Ishikawa (cell line): ENCODE measurements around the gene RXRB.

ENCODE experiments used
- CEBPB ChIP-seq: IDR thresholded peaks from 2 replicates; pipeline ENCODE4 v1.6.1; 2012
- CREB1 ChIP-seq: IDR thresholded peaks from 2 replicates; pipeline ENCODE4 v1.6.1; 2012; ENCODE audit warnings: low read depth
- EGR1 ChIP-seq: IDR thresholded peaks from 2 replicates; pipeline ENCODE4 v1.6.1; 2012
- EP300 ChIP-seq: IDR thresholded peaks from 2 replicates; pipeline ENCODE4 v1.6.1; 2012; ENCODE audit warnings: borderline replicate concordance
- FOXM1 ChIP-seq: IDR thresholded peaks from 2 replicates; pipeline ENCODE4 v1.6.1; 2012; ENCODE audit warnings: low read depth, borderline replicate concordance
- MAX ChIP-seq: IDR thresholded peaks from 2 replicates; pipeline ENCODE4 v1.6.1; 2012
- NFIC ChIP-seq: IDR thresholded peaks from 2 replicates; pipeline ENCODE4 v1.6.1; 2012
- RAD21 ChIP-seq: IDR thresholded peaks from 2 replicates; pipeline ENCODE4 v1.6.1; 2012; ENCODE audit warnings: low read depth
- REST ChIP-seq: IDR thresholded peaks from 2 replicates; pipeline ENCODE4 v1.6.1; 2012; ENCODE audit warnings: low read depth, mild to moderate bottlenecking
- TAF1 ChIP-seq: IDR thresholded peaks from 2 replicates; pipeline ENCODE4 v1.6.1; 2012; ENCODE audit warnings: low read depth, mild to moderate bottlenecking
- TCF12 ChIP-seq: IDR thresholded peaks from 2 replicates; pipeline ENCODE4 v1.6.1; 2012; ENCODE audit warnings: low read depth
- TEAD4 ChIP-seq: IDR thresholded peaks from 2 replicates; pipeline ENCODE4 v1.6.1; 2012
- USF1 ChIP-seq: IDR thresholded peaks from 2 replicates; pipeline ENCODE4 v1.6.1; 2012
- YY1 ChIP-seq: IDR thresholded peaks from 2 replicates; pipeline ENCODE4 v1.6.1; 2012; ENCODE audit warnings: low read depth
- ZBTB7A ChIP-seq: IDR thresholded peaks from 2 replicates; pipeline ENCODE4 v1.6.1; 2012; ENCODE audit warnings: low read depth

The RXRB gene

GRCh38 chr6:33216117-33216649 is 15.7 kb upstream of the RXRB start:
- TF ChIP-seq EP300, result no peak
- TF ChIP-seq TAF1, result no peak
- no peak for TF ChIP-seq CREB1
- TF ChIP-seq NFIC, result no peak
- no peak for TF ChIP-seq ZBTB7A
- no peak for TF ChIP-seq TCF12
- TF ChIP-seq YY1, result no peak
- no peak for TF ChIP-seq MAX
- TF ChIP-seq RAD21, result no peak

- TF ChIP-seq ZBTB7A (no peak), TAF1 (no peak), EGR1 (no peak), RAD21 (no peak), MAX (no peak), TCF12 (no peak), NFIC (no peak), USF1 (no peak), EP300 (no peak), TEAD4 (no peak), REST (no peak), CREB1 (no peak), CEBPB (no peak)
Measured at GRCh38 chr6:33215271-33216116, 15.0 kb upstream of the RXRB start.

GRCh38 chr6:33213989-33214335 is 13.5 kb upstream of the RXRB start:
- TF ChIP-seq MAX (no peak), FOXM1 (no peak), YY1 (no peak), EP300 (no peak), TAF1 (no peak), USF1 (no peak), EGR1 (no peak), NFIC (no peak), TEAD4 (no peak), TCF12 (no peak)

GRCh38 chr6:33213166-33213988 is 12.9 kb upstream of the RXRB start:
- no peak for TF ChIP-seq MAX
- no peak for TF ChIP-seq NFIC
- no peak for TF ChIP-seq EGR1
- no peak for TF ChIP-seq FOXM1
- no peak for TF ChIP-seq CREB1
- TF ChIP-seq CEBPB, result no peak
- TF ChIP-seq ZBTB7A, result no peak
- TF ChIP-seq USF1, result no peak
- no peak for TF ChIP-seq EP300

- no peak for TF ChIP-seq YY1
- TF ChIP-seq TAF1, result no peak
- TF ChIP-seq USF1, result no peak
- TF ChIP-seq EP300, result no peak
- no peak for TF ChIP-seq ZBTB7A
- no peak for TF ChIP-seq EGR1
- TF ChIP-seq TCF12, result no peak
- TF ChIP-seq CEBPB, result no peak
- no peak for TF ChIP-seq NFIC
- TF ChIP-seq REST, result no peak
- TF ChIP-seq MAX, result no peak
- TF ChIP-seq RAD21, result no peak
Measured at GRCh38 chr6:33212857-33213165, 12.3 kb upstream of the RXRB start.
